Stimulated activated naive B cell treated with anti-CD40 and anti-IgM and Interleukin-4, amounts not matched to agents 10 μg/mL and 1 μg/mL and 100 μg/mL, for 72 hours (primary cell): ENCODE results near the gene PPP1R3G.
A peak's percentile ranks its signal among the peaks of the same experiment; 100 is the strongest.

Experiments used
- ATAC-seq, 2 donors: fragments of 150-1000 bp; cut with Tn5 transposase; replicated peaks; 2 replicates each; pipeline ENCODE4 v1.10.0; 2021; ENCODE audit warnings: moderate library complexity in 1 of 2
- DNase-seq: peaks from one replicate; pipeline ENCODE4 v3.0.0; 2021
- H3K27ac Mint-ChIP-seq: one replicate; pipeline ENCODE4 v1.8.0; 2022; ENCODE audit warnings: mild to moderate bottlenecking, mixed read lengths
- H3K27me3 Mint-ChIP-seq, 2 donors: one replicate each; pipeline ENCODE4 v1.8.0; 2022; ENCODE audit warnings: mixed read lengths in 2 of 2
- H3K36me3 Mint-ChIP-seq, 2 donors: one replicate each; pipeline ENCODE4 v1.8.0; 2022; ENCODE audit warnings: mixed read lengths in 2 of 2, mild to moderate bottlenecking in 1 of 2
- H3K4me1 Mint-ChIP-seq, 2 donors: one replicate each; pipeline ENCODE4 v1.8.0; 2022; ENCODE audit warnings: mixed read lengths in 2 of 2, mild to moderate bottlenecking in 1 of 2
- H3K4me3 Mint-ChIP-seq, 2 donors: one replicate each; pipeline ENCODE4 v1.8.0; 2022; ENCODE audit warnings: mild to moderate bottlenecking in 2 of 2, mixed read lengths in 2 of 2, moderate library complexity in 1 of 2
- H3K9me3 Mint-ChIP-seq, 2 donors: one replicate each; pipeline ENCODE4 v1.8.0; 2022; ENCODE audit warnings: mixed read lengths in 2 of 2, mild to moderate bottlenecking in 1 of 2

PPP1R3G gene

DNA sequence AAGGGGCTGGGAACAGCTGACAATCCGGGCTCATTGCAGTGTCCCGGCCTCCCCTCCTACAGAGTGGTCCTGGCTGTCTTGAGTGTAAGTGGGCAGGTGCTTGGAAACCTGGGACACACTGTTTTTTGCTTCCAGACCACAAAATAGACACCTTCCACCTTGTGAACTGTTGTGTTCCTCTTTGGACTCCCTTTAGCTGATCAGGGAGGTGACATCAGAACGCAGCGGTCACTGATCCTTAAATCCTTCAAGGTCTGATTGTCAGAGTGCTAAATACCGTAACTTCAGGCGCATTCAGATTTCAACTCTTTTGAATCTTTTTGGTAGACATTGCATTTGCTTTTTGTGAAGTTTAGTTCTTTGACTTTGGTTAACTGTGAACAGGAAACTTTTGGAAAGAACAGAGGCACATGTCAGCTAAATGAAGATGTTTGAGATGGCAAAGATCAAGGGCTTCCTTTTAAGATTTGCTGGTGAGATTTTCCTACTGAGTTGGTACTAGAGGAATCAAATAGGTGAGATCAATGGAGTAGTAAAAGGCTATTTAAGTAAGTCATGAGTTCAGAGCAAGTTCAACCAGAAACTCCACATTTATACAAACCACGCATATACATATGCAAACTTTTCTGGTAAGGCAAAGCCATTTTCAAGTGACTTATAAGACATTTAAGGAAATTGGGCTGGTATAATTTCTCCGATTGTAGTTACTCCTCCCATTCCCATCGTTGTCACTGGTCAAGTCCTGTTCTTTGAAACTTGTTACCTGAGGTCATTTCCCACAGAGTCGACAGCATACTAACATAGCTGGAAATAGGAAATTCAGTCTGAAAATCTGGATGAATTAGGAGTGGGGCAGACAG, 6.3 kb downstream of the PPP1R3G start:
- ATAC-seq = peak in 1 of 2 donors; percentile 52
- Mint-ChIP-seq H3K9me3 (no peaks in the 10 kb centered on the region), H3K27ac (no peak overlapping the region), H3K4me1 (peaks cover 11 to 14% of the 10 kb centered on the region in 2 donors), H3K4me3 (no peak overlapping the region), H3K27me3 (peaks cover 10 to 14% of the 10 kb centered on the region in 2 donors), H3K36me3 (peaks cover under 1 to 3% of the 10 kb centered on the region in 2 donors)
- DNase-seq = no peak

GRCh38 chr6:5093231-5094015, 8.3 kb downstream of the PPP1R3G start:
- H3K9me3 Mint-ChIP-seq = no peaks in the 10 kb centered on the region
- no peaks in the 10 kb centered on the region for H3K27me3 Mint-ChIP-seq
- peak overlapping the region; percentile 31 for H3K27ac Mint-ChIP-seq

GRCh38 chr6:5094327-5094726, 9.2 kb downstream of the PPP1R3G start:
- ATAC-seq (no peak), DNase-seq (no peak)
- no peaks in the 10 kb centered on the region for H3K27me3 Mint-ChIP-seq
- peaks cover 0 to 2% of the 10 kb centered on the region in 2 donors for H3K36me3 Mint-ChIP-seq
- H3K27ac Mint-ChIP-seq = peak overlapping the region; percentile 20
- no peaks in the 10 kb centered on the region for H3K9me3 Mint-ChIP-seq
- H3K4me1 Mint-ChIP-seq = peaks cover 8 to 13% of the 10 kb centered on the region in 2 donors
- no peak overlapping the region for H3K4me3 Mint-ChIP-seq

More at GRCh38 chr6:5093231-5094015, 8.3 kb downstream of the PPP1R3G start:
- no peak for DNase-seq
- no peak for ATAC-seq
- H3K36me3 Mint-ChIP-seq = no peaks in the 10 kb centered on the region
- H3K4me3 Mint-ChIP-seq = no peak overlapping the region
- peaks cover 8 to 13% of the 10 kb centered on the region in 2 donors for H3K4me1 Mint-ChIP-seq

GRCh38 chr6:5095236-5095635, 10.1 kb downstream of the PPP1R3G start:
- Mint-ChIP-seq H3K4me3 (no peak overlapping the region), H3K9me3 (no peaks in the 10 kb centered on the region), H3K27me3 (no peaks in the 10 kb centered on the region), H3K27ac (no peak overlapping the region), H3K36me3 (peaks cover 2 to 6% of the 10 kb centered on the region in 2 donors), H3K4me1 (peaks cover 8 to 13% of the 10 kb centered on the region in 2 donors)
- ATAC-seq (peak; percentile 61 to 72), DNase-seq (no peak)

DNA sequence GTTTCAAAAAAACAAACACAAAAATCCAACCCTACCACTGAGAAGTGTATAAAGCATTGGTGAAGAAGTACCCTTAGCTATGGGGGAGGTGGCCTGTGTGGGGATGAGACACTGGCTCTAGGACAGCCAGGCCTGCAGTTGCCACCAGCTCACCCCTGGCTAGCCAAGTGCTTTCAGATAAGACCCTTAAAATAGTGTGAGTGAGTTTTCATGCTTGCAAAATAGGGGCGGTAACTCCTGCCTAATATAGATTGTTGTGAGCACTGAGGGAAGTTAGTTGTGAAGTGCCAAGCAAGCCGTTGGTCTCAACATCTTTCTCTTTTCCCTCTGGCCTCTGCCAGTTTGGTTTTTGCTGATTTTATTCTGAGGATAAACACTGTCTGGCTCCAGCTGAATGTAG, 11.3 kb downstream of the PPP1R3G start:
- no peaks in the 10 kb centered on the region for H3K9me3 Mint-ChIP-seq
- no peak for DNase-seq
- no peak overlapping the region for H3K27ac Mint-ChIP-seq
- H3K4me1 Mint-ChIP-seq = peaks cover 5 to 6% of the 10 kb centered on the region in 2 donors
- no peak overlapping the region for H3K4me3 Mint-ChIP-seq
- H3K27me3 Mint-ChIP-seq = no peaks in the 10 kb centered on the region
- ATAC-seq = no peak
- peaks cover 2 to 6% of the 10 kb centered on the region in 2 donors for H3K36me3 Mint-ChIP-seq

GRCh38 chr6:5098501-5099270, 13.5 kb downstream of the PPP1R3G start:
- ATAC-seq = no peak

DNA sequence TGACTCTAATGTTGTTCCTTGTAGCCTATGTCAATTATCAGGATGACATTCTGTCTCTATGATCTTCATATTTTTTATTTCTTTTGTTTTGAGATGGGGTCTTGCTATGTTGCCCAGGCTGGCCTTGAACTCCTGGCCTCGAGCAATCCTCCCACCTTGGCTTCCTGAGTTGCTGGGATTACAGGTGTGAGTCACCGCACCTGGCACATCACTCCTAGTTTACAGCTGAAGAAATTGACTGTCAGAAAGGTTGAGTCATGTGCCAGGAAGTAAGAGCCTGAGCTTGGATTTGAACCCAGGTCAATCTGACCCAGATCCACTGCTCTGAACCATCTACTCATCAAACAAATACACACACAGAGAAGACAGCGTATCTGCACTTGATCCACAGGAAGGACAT, 14.4 kb downstream of the PPP1R3G start:
- H3K4me3 Mint-ChIP-seq = no peak overlapping the region
- no peak for ATAC-seq
- H3K4me1 Mint-ChIP-seq = peaks cover 0 to 1% of the 10 kb centered on the region in 2 donors
- no peak overlapping the region for H3K27ac Mint-ChIP-seq
- no peak for DNase-seq
- no peaks in the 10 kb centered on the region for H3K27me3 Mint-ChIP-seq
- H3K36me3 Mint-ChIP-seq = peaks cover 2 to 9% of the 10 kb centered on the region in 2 donors
- no peaks in the 10 kb centered on the region for H3K9me3 Mint-ChIP-seq

More at GRCh38 chr6:5098501-5099270, 13.5 kb downstream of the PPP1R3G start:
- DNase-seq = no peak
- Mint-ChIP-seq H3K27me3 (no peaks in the 10 kb centered on the region), H3K36me3 (peaks cover 2 to 9% of the 10 kb centered on the region in 2 donors), H3K4me1 (peaks cover 0 to 1% of the 10 kb centered on the region in 2 donors), H3K4me3 (no peak overlapping the region), H3K9me3 (no peaks in the 10 kb centered on the region), H3K27ac (no peak overlapping the region)

DNA sequence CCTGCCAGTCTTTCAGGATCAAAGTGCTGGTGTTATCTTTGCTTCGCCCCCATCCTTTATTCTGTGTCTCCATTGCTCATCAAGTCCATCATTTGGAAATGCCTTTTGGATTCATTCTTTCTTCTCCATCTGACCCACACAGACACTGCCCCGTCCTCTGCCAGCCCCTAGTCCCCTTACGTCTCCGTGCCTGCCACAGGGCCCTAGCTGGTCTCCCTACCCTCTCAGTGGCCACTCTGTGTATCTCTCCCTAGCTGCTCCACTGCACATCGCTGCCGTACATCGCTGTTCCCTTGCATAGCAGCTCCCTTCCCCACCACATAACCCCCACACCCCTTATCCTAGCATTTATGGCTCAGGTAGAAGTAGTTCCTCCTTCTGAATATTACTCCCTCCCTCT, 15.7 kb downstream of the PPP1R3G start:
- Mint-ChIP-seq H3K9me3 (no peaks in the 10 kb centered on the region), H3K4me1 (no peaks in the 10 kb centered on the region), H3K27me3 (no peaks in the 10 kb centered on the region), H3K27ac (no peak overlapping the region), H3K36me3 (peaks cover 2 to 17% of the 10 kb centered on the region in 2 donors), H3K4me3 (no peak overlapping the region)
- DNase-seq = no peak
- ATAC-seq = no peak

GRCh38 chr6:5102267-5102970, 17.3 kb downstream of the PPP1R3G start:
- ATAC-seq (no peak), DNase-seq (no peak)
- H3K4me3 Mint-ChIP-seq = no peak overlapping the region
- no peaks in the 10 kb centered on the region for H3K4me1 Mint-ChIP-seq
- H3K36me3 Mint-ChIP-seq = peaks cover 5 to 28% of the 10 kb centered on the region in 2 donors
- no peaks in the 10 kb centered on the region for H3K9me3 Mint-ChIP-seq
- no peaks in the 10 kb centered on the region for H3K27me3 Mint-ChIP-seq
- no peak overlapping the region for H3K27ac Mint-ChIP-seq

GRCh38 chr6:5103250-5103649, 18.1 kb downstream of the PPP1R3G start:
- peaks cover 6 to 28% of the 10 kb centered on the region in 2 donors for H3K36me3 Mint-ChIP-seq
- H3K4me1 Mint-ChIP-seq = no peaks in the 10 kb centered on the region
- no peaks in the 10 kb centered on the region for H3K27me3 Mint-ChIP-seq
- H3K27ac Mint-ChIP-seq = no peak overlapping the region
- ATAC-seq (no peak), DNase-seq (no peak)
- no peaks in the 10 kb centered on the region for H3K9me3 Mint-ChIP-seq
- no peak overlapping the region for H3K4me3 Mint-ChIP-seq

DNA sequence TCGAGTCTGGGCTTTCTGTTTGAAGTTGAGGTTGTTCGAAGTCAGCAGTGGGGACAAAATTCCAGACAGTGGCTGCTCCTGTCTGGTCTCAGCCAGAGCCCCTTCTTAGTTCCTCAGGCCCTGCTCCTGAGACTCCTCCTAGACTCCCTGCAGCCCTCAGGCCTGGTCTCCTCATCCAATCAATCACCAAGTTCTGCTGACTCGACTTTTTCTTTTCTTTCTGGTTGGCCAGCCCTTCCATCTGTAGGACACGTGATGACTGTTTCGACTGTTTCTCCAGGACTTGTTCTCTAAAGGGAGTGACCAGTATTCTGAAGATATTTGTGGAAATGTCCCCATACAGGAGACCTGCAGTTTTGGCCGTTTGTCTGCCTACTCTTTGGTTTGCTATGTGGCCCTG, 19.5 kb downstream of the PPP1R3G start:
- H3K27me3 Mint-ChIP-seq = no peaks in the 10 kb centered on the region
- H3K36me3 Mint-ChIP-seq = peaks cover 4 to 32% of the 10 kb centered on the region in 2 donors

DNA sequence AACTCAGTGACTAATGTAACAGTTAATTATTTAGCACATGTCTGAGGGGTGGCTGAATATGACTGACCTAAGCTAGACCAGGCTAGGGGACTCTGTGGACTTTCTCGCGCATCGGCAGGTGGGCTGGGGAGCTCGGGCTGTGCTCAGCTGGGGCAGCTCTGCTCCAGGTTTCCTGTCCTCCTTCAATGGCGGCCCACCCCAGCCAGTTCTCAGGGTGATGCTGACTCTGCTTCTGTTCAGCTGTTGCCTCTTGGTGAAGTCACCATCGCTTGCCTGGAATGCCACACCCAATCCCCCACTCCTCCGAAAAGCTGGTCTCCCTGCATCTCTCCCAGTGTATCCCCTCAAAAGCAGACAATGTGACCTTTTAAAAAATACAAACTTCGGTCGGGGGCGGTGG, 20.0 kb downstream of the PPP1R3G start:
- H3K4me3 Mint-ChIP-seq = no peak overlapping the region
- DNase-seq = no peak
- H3K36me3 Mint-ChIP-seq = peaks cover 5 to 33% of the 10 kb centered on the region in 2 donors
- ATAC-seq = no peak
- H3K27me3 Mint-ChIP-seq = no peaks in the 10 kb centered on the region
- H3K4me1 Mint-ChIP-seq = no peaks in the 10 kb centered on the region
- H3K27ac Mint-ChIP-seq = no peak overlapping the region
- no peaks in the 10 kb centered on the region for H3K9me3 Mint-ChIP-seq

More for the DNA sequence above, 19.5 kb downstream of the PPP1R3G start:
- H3K4me3 Mint-ChIP-seq = no peak overlapping the region
- ATAC-seq (no peak), DNase-seq (no peak)
- H3K4me1 Mint-ChIP-seq = no peaks in the 10 kb centered on the region
- no peaks in the 10 kb centered on the region for H3K9me3 Mint-ChIP-seq
- peak overlapping the region; percentile 25 for H3K27ac Mint-ChIP-seq

DNA sequence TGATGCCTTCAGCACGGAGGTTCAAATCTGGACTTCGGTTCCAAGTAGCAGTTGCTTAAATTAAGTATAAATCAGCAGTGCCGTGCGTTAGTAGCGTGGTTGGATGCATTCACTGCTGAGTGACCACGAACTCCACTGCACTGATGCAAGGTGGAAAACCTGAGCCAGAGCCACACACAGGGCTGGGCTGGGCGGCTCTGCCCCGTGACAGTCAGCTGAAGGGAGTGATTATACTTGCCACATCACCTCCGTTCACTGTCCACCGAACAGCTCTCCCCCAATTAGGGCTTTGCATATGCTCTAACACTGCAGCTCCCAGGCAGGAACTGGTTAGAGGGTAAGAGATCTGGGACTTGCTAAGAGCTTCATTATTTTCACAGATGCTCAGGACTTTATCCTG, 22.2 kb downstream of the PPP1R3G start:
- ATAC-seq = peak in 1 of 2 donors; percentile 47
- H3K4me1 Mint-ChIP-seq = no peaks in the 10 kb centered on the region
- DNase-seq = no peak
- no peaks in the 10 kb centered on the region for H3K9me3 Mint-ChIP-seq
- H3K27ac Mint-ChIP-seq = no peak overlapping the region
- no peak overlapping the region for H3K4me3 Mint-ChIP-seq
- H3K27me3 Mint-ChIP-seq = no peaks in the 10 kb centered on the region
- peaks cover 15 to 46% of the 10 kb centered on the region in 2 donors for H3K36me3 Mint-ChIP-seq
